GM19324 (cell line): ENCODE data around the gene TROAP.
A peak's percentile ranks its signal among the peaks of the same experiment; 100 is the strongest.
"Not testable (repeated sequence)": the region's sequence is repeated elsewhere in the genome, so short reads cannot be mapped to it uniquely, and the experiment has no call there.

Source experiments
- ATAC-seq: cut with Tn5 transposase; IDR thresholded peaks from one replicate; pipeline ENCODE4 v1.9.1; 2021; ENCODE audit warnings: mild to moderate bottlenecking, moderate library complexity; ENCODE audit not compliant: unreplicated experiment, low FRiP score

TROAP gene

DNA sequence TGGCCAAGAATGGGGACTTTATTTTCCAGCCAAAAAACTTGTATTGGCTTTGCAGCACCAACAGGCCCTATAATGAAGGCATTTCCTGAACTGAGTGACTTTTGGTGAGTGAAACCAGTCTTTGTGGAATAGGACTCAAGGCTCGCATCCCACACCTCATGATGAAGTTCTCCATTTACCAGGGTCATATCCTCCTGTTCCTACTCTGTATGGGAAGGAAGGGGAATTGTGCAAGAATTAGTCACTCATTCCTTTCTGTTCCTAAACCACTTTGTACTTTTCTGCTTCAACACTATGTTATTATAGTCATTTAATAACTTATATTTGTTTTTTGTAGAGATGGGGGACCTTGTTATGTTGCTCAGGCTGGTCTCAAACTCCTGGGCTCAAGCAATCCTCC is 41.9 kb downstream of the TROAP start:
- no peak for ATAC-seq

DNA sequence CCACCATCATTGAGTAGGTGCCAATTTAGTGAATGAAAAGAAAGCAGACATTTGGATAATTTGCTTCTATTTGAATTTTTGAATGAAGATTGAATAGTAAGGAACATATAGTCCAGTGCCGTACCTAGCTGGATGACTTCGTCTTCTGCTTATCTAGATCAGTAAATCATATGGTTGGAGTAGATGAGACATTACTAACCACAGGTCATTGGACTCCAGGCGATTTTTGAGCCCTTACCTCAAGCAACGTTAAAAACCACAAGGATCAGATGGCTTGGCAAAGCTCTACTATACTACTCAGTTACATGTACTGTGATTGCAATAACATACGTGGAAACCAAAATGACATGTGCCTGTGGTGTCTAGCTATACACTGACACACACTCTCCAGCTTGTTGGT is 42.5 kb downstream of the TROAP start:
- ATAC-seq: no peak

DNA sequence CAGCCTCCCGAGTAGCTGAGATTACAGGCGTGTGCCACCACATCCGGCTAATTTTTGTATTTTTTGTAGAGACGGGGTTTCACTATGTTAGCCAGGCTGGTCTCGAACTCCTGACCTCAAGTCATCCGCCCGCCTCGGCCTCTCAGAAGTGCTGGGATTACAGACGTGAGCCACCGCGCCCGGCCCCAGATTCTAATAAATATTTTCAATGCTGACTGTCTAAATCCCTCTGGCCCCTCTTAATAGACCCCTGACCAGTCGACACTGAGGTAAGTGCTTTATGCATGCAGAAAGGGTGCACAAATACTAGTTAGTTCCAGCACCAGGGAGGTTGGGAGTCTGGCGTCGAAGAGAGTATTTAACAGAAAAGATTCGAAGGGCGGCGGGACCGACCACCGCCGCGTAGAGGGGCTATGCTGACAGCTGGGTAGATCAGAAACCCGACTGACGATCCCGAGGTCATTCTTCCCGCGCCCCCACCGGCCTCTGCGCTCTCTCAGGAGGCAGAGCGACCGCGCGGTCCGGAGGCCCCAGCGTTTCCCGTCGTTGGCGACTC is 43.1 kb downstream of the TROAP start:
- peak; percentile 3 for ATAC-seq

DNA sequence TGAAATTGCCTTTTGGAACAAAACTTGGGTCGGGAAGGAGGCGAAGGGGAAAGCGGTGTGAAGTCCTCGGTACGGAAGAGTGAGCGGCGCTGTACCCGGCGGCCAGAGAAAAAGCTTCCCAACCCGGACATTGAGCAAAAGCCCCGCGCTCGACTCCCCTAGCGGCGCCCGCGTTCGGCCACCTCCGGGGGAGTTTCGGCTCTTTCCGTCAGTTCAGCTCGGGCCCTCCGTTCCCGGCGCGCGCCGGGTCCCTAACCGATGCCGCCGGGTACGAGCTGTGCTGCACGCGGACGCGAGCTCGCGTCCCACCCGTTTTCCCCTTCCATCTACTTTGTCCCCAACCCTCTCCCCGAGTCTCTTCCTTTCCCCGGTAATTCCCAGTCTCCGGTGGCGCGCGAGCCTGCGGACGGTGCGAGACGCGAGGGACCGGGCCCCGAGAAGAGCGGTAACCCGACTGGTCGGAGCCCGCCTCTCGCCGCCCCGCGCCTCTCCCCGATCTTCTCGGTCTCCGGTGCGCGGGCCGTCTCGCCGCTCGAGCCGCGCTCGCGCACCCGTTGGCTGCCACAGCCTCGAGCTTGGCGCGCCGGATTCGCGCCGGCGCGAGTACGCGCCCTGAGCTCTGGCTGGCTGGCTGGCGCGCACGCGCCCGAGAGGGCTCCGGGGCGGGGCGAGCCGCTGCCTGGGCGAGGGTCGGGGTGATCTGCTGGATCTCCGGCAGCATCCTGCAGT is 43.8 kb downstream of the TROAP start:
- peak; percentile 70 for ATAC-seq

DNA sequence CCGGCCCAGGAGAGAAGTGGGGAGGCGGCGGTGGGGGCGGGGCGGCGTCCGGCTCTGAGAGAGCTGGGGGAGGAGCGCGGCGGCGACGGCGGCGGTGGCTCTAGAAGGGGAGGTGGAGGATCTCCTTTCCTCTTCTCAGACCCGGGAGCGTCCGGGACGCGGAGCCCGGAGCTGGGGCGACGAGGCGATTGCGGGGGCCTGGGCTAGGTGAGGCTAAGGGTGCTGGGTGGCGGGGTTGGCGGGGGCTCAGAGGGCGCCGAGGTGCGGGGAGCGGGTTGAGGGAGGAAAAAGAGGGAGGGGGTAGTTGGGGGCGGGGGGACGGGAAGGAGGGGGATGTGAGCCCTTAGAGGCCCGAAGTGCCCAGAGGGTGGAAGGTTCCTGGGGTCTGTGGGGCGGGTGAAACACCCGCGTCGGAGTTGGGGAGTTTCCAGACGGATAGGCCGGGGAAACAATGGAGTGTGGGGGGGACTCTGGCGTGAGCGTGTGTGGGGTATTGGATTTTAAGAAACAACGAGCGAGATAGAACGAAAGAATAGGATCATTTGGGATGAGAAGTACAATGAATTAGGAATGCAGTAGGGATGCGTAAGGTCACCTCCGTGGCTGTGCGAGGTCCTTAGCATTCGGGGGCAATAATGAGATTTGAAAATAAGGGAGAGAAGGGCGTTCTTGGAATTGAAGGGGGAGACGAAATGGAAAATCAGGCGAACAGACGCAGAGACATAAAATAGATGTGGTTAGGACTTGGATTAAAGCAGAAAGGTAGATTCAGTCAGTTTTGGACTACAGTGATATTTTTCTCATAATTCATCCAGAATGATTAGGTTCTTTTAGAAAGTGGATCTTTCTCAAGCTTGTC is 44.6 kb downstream of the TROAP start, which contains the start of gene SPATS2:
Gene SPATS2, plus strand, starts transcription at position 82 of the 859 bp plus-strand sequence. CDS start 93,551 bp downstream, outside the sequence.
- no peak for ATAC-seq

DNA sequence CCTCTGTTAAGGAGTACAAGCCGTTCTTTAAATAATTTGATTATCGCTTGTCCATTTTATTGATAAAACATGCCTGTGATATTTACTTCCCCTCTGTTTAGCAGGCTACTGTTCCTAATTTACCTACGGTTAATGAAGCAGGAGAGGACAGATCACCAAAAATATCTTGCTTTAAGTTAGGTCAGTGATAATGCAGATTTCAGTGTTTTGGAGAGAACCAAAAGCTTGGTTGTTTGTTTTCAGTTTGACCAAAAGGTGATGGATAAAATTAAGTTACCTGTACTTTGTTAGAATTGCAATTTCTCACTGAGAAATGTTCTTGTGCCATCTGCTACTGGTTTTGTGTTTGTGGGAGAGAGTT is 45.2 kb downstream of the TROAP start:
- ATAC-seq: no peak

DNA sequence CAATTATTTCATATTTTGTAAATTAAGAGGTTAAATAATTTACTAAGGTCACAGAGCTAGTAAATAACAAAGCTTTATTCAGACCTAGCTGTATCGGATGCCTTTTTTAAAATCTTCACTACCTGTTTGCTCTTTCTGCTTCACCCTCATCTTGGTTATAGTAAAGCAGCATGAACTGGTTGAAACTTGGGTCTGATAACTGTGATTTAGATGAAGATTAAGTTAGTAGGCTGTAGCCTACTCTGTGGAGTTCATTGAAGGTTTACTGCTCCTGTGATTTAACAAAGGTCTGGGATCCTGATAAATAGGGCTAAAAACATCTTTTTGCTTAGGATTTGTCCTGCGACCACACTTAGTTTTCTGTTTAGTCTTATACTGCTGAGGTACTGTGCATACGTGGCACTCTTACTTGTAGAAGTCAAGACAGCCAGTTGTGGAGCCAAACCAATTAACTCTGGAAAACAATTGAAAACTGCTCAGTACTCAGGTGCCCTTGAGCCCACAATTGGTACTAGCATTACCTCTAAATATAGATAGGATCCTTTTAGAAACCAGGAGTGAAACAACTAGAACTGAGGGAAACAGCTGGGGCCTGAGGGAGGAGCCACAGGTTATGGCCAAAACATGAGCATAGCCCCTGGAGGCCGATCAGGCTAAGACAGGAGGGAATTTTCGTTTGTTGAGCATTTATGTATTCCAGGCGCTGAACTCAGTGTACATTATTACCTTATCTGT is 46.5 kb downstream of the TROAP start:
- ATAC-seq: no peak

DNA sequence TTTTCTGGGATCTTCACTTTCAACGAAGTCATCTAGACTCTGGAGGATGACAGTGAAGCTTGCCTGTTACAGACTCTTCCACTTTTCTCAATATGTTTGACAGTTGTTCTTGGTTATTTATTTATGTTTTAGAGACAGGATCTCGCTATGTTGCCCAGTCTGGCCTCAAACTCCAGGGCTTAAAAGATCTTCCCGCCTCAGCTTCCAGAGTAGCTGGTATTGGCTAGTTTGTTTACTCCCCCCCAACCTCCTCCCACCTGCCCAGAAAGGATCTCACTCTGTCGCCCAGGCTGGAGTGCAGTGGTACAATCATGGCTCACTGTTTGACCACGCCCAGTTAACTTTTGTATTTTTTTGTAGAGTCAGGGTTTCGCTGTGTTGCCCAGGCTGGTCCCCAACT is 47.5 kb downstream of the TROAP start:
- no peak for ATAC-seq

DNA sequence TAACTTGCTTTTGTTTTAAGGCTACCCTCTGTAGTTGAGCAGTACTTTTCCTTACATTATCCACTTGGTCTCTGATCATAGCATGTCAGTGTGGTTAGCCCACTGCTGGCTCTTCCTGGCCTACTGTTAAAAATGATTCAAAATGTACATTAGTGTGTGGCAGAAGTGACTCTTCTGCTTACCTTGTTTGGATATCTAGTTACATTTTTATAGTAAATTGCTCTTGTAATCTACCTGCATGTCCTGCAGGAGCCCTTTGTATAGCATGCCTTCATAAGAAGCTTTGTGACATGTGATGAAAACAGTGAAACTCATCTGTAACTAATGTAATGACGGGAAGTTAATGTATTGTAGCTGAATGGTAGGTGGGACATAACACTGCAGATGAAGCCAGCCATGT is 52.4 kb downstream of the TROAP start:
- ATAC-seq: no peak

DNA sequence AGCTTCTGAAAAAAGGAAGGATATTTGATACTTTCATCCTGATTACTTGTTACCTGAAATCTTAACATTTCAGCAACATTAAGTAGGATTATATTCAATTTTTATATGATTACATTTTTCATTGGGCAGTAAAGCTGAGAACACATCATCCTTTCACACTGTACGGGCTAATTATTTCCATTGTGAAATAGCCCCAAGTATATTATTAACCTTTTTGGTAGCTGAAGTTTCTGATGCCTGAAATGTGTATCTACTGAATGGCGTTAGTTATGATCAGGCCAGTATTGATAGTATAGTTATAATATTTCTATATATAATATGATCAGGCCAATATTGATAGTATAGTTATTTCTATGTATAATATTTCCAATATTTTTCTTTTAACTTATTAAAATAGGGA is 54.3 kb downstream of the TROAP start:
- no peak for ATAC-seq

DNA sequence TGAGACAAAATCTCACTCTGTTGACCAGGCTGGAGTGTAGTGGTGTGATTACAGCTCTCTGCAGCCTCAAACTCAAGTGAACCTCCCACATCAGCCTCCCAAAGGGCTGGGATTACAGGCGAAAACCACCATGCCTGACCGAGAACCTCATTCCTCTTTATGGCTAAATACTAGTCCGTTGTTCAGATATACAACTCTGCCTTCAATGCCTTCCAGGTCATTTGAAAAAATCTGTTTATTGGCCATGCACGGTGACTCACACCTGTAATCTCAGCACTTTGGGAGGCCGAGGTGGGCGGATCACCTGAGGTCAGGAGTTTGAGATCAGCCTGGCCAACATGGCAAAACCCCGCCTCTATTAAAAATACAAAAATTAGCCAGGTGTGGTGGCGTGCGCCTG is 57.1 kb downstream of the TROAP start:
- not testable (repeated sequence) for ATAC-seq
